Peyer's patch (tissue), 4 donors: ENCODE data around the gene OPRD1. TPM values are rescaled to one million over a fixed set of nuclear protein-coding genes. Genes with fewer than 3 reads are reported as not detected.

Source experiments
- DNase-seq, 3 donors: peaks; one replicate each; pipeline ENCODE4 v3.0.0-alpha.2; 2017 to 2019
- H3K27ac ChIP-seq, 4 donors: fragments of 200-600 bp; sonication (generic); one replicate each; pipeline ENCODE4 v1.5.1; 2016 to 2019
- H3K27me3 ChIP-seq, 2 donors: fragments of 200-600 bp; sonication (generic); one replicate each; pipeline ENCODE4 v1.5.1; 2019
- H3K36me3 ChIP-seq, 3 donors: fragments of 200-600 bp; sonication (generic); one replicate each; pipeline ENCODE4 v1.5.1; 2016 to 2019
- H3K4me1 ChIP-seq, 4 donors: fragments of 200-600 bp; sonication (generic); one replicate each; pipeline ENCODE4 v1.5.1; 2016 to 2019
- H3K4me3 ChIP-seq, 4 donors: fragments of 200-600 bp; sonication (generic); 1 replicate in 3 of 4; 2 replicates in 1 of 4; pipeline ENCODE4 v1.5.1; 2016 to 2019; ENCODE audit warnings: mild to moderate bottlenecking in 1 of 4
- H3K9me3 ChIP-seq, 4 donors: fragments of 200-600 bp; sonication (generic); one replicate each; pipeline ENCODE4 v1.5.1; 2016 to 2019; ENCODE audit warnings: mild to moderate bottlenecking in 1 of 4
- POLR2A ChIP-seq, 2 donors: fragments of 450-650 bp; IDR thresholded peaks; one replicate each; pipeline ENCODE4 v1.5.1; 2017; ENCODE audit warnings: antibody characterized with exemption in 2 of 2, mild to moderate bottlenecking in 2 of 2, moderate library complexity in 2 of 2
- total RNA-seq, 4 donors: library from RNA; depleted of rRNA; stranded (reverse); fragments of >200 nt; gene quantifications; one replicate each; pipeline ENCODE4 v1.1.0, GENCODE V29; 2016
- TF ChIP-seq, protein P1 (sequence below), 6 experiments: fragments of 450-650 bp in 4 of 6; fragments of 200-600 bp in 2 of 6; sonication (generic) in 1 of 6; IDR thresholded peaks; one replicate each; pipeline ENCODE4 v1.5.1; 2017 to 2019; ENCODE audit warnings: antibody characterized with exemption in 6 of 6, mild to moderate bottlenecking in 3 of 6, moderate library complexity in 1 of 6

The OPRD1 gene
- total RNA-seq, 4 donors from 2014 or later, result 0.18 TPM; not detected in 3

DNA sequence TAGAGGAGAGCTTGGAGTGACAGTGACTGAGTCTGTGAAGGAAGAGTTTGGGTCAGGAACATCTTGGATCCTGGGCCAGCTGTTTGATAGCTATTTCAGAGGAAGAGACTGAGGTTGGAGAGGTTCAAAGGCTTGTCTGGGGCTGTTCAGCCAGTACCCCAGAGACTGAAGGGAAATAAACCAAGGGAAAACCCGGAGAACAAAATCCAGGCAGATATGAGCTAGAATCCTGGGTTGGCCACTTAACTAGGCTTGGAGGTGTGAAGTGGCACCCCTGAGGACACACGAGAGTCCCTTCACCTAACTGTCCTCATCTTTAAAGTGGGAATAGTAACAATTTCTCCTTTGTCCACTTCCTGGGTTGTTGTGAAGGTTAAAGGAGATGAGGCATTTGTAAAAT is 79.3 kb downstream of the OPRD1 start:
- Histone ChIP-seq H3K9me3 (no peaks in the 10 kb centered on the region), H3K27me3 (no peaks in the 10 kb centered on the region), H3K36me3 (peaks cover 0 to 8% (median 0%) of the 10 kb centered on the region in 3 donors), H3K27ac (no peak overlapping the region), H3K4me3 (no peak overlapping the region), H3K4me1 (peaks cover 0 to 16% (median 4%) of the 10 kb centered on the region in 4 donors)
- no peak for DNase-seq
- TF ChIP-seq, protein P1, sequence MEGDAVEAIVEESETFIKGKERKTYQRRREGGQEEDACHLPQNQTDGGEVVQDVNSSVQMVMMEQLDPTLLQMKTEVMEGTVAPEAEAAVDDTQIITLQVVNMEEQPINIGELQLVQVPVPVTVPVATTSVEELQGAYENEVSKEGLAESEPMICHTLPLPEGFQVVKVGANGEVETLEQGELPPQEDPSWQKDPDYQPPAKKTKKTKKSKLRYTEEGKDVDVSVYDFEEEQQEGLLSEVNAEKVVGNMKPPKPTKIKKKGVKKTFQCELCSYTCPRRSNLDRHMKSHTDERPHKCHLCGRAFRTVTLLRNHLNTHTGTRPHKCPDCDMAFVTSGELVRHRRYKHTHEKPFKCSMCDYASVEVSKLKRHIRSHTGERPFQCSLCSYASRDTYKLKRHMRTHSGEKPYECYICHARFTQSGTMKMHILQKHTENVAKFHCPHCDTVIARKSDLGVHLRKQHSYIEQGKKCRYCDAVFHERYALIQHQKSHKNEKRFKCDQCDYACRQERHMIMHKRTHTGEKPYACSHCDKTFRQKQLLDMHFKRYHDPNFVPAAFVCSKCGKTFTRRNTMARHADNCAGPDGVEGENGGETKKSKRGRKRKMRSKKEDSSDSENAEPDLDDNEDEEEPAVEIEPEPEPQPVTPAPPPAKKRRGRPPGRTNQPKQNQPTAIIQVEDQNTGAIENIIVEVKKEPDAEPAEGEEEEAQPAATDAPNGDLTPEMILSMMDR (IDR thresholded peaks at IDR 0.05), result no peak
- TF ChIP-seq POLR2A (IDR thresholded peaks at IDR 0.05), result no peak

DNA sequence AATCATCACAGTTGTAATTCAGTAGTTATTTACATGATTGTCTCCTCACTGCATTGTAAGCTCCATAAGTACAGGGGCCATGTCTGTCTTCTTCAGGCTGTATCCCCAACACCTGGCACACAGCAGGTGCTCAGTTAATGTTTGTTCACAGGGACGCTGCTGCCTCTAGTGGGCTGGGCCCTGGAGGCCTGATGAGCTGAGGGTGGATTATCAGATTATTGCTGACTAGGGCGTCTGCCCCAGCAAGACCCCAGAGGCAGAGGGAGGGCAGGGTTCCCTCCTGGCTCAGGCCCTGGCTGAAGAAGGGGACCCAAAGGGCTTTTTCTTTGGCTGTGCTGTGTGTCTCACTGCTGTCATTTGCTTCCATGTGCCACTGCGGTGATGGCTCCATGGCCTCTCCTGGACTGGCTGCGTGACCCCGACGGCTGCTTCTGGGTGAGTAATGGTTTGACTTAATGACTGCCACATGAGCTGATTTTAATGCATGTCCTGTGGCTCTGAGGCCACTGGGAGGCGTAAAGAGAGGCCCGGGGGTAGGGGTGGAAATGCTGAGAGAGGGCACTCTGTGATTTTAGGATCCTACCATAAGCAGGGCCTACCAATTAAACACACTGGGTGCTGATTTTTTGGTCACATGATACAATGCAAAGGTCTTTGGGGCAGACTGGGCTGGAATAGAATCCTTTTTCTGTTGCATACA is 81.6 kb downstream of the OPRD1 start:
- Histone ChIP-seq H3K27me3 (no peaks in the 10 kb centered on the region), H3K9me3 (no peaks in the 10 kb centered on the region), H3K4me3 (no peak overlapping the region), H3K27ac (no peak overlapping the region), H3K36me3 (peaks cover 0 to 8% (median 0%) of the 10 kb centered on the region in 3 donors), H3K4me1 (peaks cover 0 to 4% (median 0%) of the 10 kb centered on the region in 4 donors)
- DNase-seq, result no peak
- TF ChIP-seq, protein P1 (IDR thresholded peaks at IDR 0.05), result peak in 3 of 6 experiments; percentile 3 to 21 (median 8)
- TF ChIP-seq POLR2A (IDR thresholded peaks at IDR 0.05), result no peak

GRCh38 chr1:28894785-28895184 is 82.8 kb downstream of the OPRD1 start:
- H3K4me1 ChIP-seq, result peaks cover 0 to 4% (median 0%) of the 10 kb centered on the region in 4 donors
- no peak for DNase-seq
- H3K27ac ChIP-seq, result no peak overlapping the region
- peaks cover 0 to 8% (median 0%) of the 10 kb centered on the region in 3 donors for H3K36me3 ChIP-seq
- no peak overlapping the region for H3K4me3 ChIP-seq
- TF ChIP-seq, protein P1 (IDR thresholded peaks at IDR 0.05), result no peak
- no peak for TF ChIP-seq POLR2A (IDR thresholded peaks at IDR 0.05)
- no peaks in the 10 kb centered on the region for H3K27me3 ChIP-seq
- H3K9me3 ChIP-seq, result no peaks in the 10 kb centered on the region

GRCh38 chr1:28895896-28896608 is 84.1 kb downstream of the OPRD1 start:
- H3K36me3 ChIP-seq, result peaks cover 0 to 8% (median 0%) of the 10 kb centered on the region in 3 donors
- H3K27ac ChIP-seq, result no peak overlapping the region
- H3K9me3 ChIP-seq, result no peaks in the 10 kb centered on the region
- H3K4me1 ChIP-seq, result peaks cover 0 to 4% (median 0%) of the 10 kb centered on the region in 4 donors
- TF ChIP-seq, protein P1 (IDR thresholded peaks at IDR 0.05), result no peak
- no peak for TF ChIP-seq POLR2A (IDR thresholded peaks at IDR 0.05)
- H3K4me3 ChIP-seq, result no peak overlapping the region
- no peak for DNase-seq
- H3K27me3 ChIP-seq, result no peaks in the 10 kb centered on the region

DNA sequence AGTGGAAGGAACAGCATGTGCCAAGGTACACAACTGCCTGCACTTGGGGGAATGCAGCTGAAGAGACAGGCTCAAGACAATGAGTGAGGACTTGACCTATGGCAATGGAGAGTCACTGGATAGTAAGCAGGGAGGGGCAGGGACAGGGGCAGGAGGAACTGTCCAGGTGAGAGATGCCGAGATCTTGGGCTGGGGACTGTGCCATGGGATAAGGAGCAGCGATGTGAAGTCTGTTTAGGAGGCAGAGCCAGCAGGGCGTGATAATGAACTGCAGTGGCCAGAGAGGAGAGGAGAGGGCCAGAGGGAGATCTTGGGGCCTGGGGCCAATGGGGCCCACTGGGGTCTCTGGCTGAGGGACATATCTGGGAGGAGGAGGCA is 84.6 kb downstream of the OPRD1 start:
- TF ChIP-seq POLR2A (IDR thresholded peaks at IDR 0.05), result no peak
- TF ChIP-seq, protein P1 (IDR thresholded peaks at IDR 0.05), result no peak
- Histone ChIP-seq H3K4me3 (no peak overlapping the region), H3K36me3 (peaks cover 0 to 8% (median 0%) of the 10 kb centered on the region in 3 donors), H3K27me3 (no peaks in the 10 kb centered on the region), H3K27ac (no peak overlapping the region), H3K9me3 (no peaks in the 10 kb centered on the region), H3K4me1 (peaks cover 0 to 4% (median 0%) of the 10 kb centered on the region in 4 donors)
- DNase-seq, result no peak
